Measurements from ENCODE around the gene NDUFS2. TPM values are rescaled to one million over a fixed set of nuclear protein-coding genes. Genes with fewer than 3 reads are reported as not detected.

The NDUFS2 gene
- total and polyA plus RNA-seq, 7 donors, result 204 to 336 (median 232) TPM

- Histone ChIP-seq H3K27me3 (ENCODE audit: insufficient read depth in 3 of 3, low read length in 2 of 3) (no peaks in the 10 kb centered on the region), H3K27ac (peak within 1 kb of the TSS; percentile 81), H3K4me1 (peaks cover 22% of the 10 kb centered on the region), H3K9me3 (no peaks in the 10 kb centered on the region), H3K36me3 (ENCODE audit: insufficient read depth in 1 of 2, low read depth in 1 of 2) (peaks cover 0 to 73% of the 10 kb centered on the region in 2 donors), H3K4me3 (peak within 1 kb of the TSS; percentile 96)
- 0 to 1% (median 0%) methylated on average over 54 of the region's 54 CpGs for WGBS, 3 donors
- intact Hi-C loops (cut with DNase I), result no loop called here
- peak; percentile 25 for TF ChIP-seq CTCF (IDR thresholded peaks at IDR 0.05)
- ATAC-seq (peak; percentile 95 to 98 (median 97)), DNase-seq (peak; percentile 94 to 97)
Observed at GRCh38 chr1:161165742-161166668, 36.2 kb upstream of the NDUFS2 start, which contains the start of gene PPOX. PPOX (plus strand) TSS chr1:161166426; CDS start chr1:161166848, 422 bp downstream.

DNA sequence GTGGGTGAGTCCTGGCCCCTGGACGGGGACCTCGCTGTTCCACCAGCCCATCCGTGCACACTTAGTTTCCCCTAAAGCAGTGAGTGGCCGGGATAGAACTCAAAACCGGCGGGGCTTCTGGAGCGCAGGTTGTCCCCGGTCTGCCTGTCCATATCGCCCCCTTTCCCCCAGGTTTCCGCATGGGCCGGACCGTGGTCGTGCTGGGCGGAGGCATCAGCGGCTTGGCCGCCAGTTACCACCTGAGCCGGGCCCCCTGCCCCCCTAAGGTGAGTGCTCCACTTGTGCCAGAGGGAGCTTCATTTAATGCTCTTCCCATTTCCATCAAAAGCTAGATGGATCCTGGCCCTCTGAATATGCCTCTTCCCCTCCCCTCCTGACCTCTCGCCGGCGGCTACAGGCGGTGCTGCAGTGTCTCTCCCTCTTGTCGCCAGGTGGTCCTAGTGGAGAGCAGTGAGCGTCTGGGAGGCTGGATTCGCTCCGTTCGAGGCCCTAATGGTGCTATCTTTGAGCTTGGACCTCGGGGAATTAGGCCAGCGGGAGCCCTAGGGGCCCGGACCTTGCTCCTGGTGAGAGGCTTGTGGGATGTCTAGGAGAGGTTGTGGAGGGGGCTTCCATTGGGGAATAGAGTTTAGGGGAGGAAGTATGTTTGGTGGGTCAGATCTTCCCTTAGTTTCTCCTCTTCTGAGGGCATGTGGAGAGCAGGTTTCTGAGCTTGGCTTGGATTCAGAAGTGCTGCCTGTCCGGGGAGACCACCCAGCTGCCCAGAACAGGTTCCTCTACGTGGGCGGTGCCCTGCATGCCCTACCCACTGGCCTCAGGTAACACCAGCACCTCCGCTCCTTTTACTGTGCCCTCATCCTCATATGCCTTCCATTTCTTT lies 35.3 kb upstream of the NDUFS2 start:
- peak overlapping the region; percentile 96 for H3K4me3 ChIP-seq
- H3K4me1 ChIP-seq, result peaks cover 20% of the 10 kb centered on the region
- peak in 1 of 4 donors; percentile 5 for ATAC-seq
- DNase-seq, result no peak
- WGBS, 3 donors, result 6 to 7% (median 7%) methylated on average over 32 to 33 of the region's 33 CpGs
- H3K9me3 ChIP-seq, result no peaks in the 10 kb centered on the region
- H3K27me3 ChIP-seq (ENCODE audit: insufficient read depth in 3 of 3, low read length in 2 of 3), result no peaks in the 10 kb centered on the region
- peaks cover 0 to 75% of the 10 kb centered on the region in 2 donors for H3K36me3 ChIP-seq (ENCODE audit: insufficient read depth in 1 of 2, low read depth in 1 of 2)
- TF ChIP-seq CTCF (IDR thresholded peaks at IDR 0.05), result no peak
- intact Hi-C loops (cut with DNase I), result no loop called here
- peak overlapping the region; percentile 81 for H3K27ac ChIP-seq

DNA sequence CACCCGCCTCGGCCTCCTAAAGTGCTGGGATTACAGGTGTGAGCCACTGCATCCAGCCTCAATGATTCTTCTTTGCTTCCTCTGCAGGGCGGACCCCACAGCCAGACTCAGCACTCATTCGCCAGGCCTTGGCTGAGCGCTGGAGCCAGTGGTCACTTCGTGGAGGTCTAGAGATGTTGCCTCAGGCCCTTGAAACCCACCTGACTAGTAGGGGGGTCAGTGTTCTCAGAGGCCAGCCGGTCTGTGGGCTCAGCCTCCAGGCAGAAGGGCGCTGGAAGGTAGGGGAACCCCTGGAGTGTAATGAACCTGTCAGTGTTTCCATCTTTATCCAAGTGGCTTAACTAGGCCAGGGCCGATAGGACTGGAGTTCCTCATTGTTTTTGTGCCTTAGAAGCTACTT lies 33.3 kb upstream of the NDUFS2 start:
- WGBS, 3 donors, result 92 to 93% (median 93%) methylated on average over 9 of the region's 9 CpGs
- Histone ChIP-seq H3K4me3 (no peak overlapping the region), H3K9me3 (no peaks in the 10 kb centered on the region), H3K27me3 (ENCODE audit: insufficient read depth in 3 of 3, low read length in 2 of 3) (no peaks in the 10 kb centered on the region), H3K36me3 (ENCODE audit: insufficient read depth in 1 of 2, low read depth in 1 of 2) (peaks cover 6 to 75% of the 10 kb centered on the region in 2 donors), H3K27ac (no peak overlapping the region), H3K4me1 (peaks cover 32% of the 10 kb centered on the region)
- peak in 1 of 2 donors; percentile 3 for DNase-seq
- no peak for ATAC-seq
- TF ChIP-seq CTCF (IDR thresholded peaks at IDR 0.05), result no peak
- intact Hi-C loops (cut with DNase I), result no loop called here

DNA sequence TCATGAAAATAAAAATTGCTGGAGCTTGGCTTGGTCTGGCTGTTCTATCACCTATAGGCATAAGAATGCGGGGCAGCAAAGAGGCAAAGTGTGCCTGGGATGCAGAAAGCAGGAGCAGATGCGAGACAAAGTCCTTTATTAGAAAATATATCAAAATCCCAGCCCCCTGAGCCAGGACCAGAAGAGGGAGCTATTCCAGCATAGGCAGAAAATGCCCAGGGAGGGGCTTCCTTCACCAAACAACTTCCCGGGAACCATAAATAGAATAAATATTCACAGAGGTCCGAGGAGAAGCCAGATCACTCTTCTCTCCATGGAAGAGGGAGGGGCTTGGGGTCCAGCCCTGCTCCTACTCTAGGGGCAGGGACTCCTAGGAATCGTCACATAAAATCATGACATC lies 31.0 kb upstream of the NDUFS2 start:
- WGBS, 3 donors, result 55 to 56% (median 56%) methylated on average over 5 of the region's 5 CpGs
- intact Hi-C loops (cut with DNase I), result no loop called here
- DNase-seq (no peak), ATAC-seq (no peak)
- Histone ChIP-seq H3K4me1 (peaks cover 29% of the 10 kb centered on the region), H3K36me3 (ENCODE audit: insufficient read depth in 1 of 2, low read depth in 1 of 2) (peaks cover 6 to 87% of the 10 kb centered on the region in 2 donors), H3K4me3 (no peak overlapping the region), H3K27me3 (ENCODE audit: insufficient read depth in 3 of 3, low read length in 2 of 3) (no peaks in the 10 kb centered on the region), H3K9me3 (no peaks in the 10 kb centered on the region), H3K27ac (no peak overlapping the region)
- TF ChIP-seq CTCF (IDR thresholded peaks at IDR 0.05), result no peak

Data from psoas muscle (tissue), 8 donors.